NB4 (cell line): ENCODE measurements around the gene SAMD10.

Experiments used
- MYC ChIP-seq: IDR thresholded peaks from 2 replicates; pipeline ENCODE4 v1.6.1; 2011; ENCODE audit warnings: low read depth, low read length
- POLR2A ChIP-seq: IDR thresholded peaks from 2 replicates; pipeline ENCODE4 v1.6.1; 2011; ENCODE audit warnings: mild to moderate bottlenecking; ENCODE audit not compliant: insufficient read length; ENCODE audit errors: extremely low read depth
- TF ChIP-seq, protein P1 (sequence below): IDR thresholded peaks from one replicate; pipeline ENCODE4 v1.5.1; 2012; ENCODE audit warnings: low read depth, low read length
- TF ChIP-seq, protein P2 (sequence below): IDR thresholded peaks from 2 replicates; pipeline ENCODE4 v1.6.1; 2011; ENCODE audit warnings: low read depth, low read length

DNA sequence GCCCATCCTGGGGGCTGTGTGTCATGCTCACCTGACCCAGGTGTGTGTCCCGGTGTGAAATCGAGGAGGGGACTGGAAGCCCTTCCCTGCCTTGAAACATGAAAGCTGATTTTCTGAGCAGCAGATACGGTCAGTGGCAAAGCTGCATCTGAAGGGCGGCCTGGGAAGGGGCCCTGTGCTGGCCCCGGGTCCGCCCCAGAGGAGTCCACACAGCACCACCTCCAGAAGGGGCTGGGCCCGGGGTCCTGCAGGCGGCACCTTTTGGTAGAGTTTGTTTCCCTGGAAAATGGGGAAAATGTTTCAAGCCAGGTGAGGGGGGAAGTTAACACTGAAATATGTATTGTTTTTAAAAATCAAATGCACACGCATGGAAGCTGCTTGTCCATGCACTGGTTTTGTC, 44.0 kb downstream of the SAMD10 start:
- TF ChIP-seq POLR2A: no peak
- TF ChIP-seq, protein P1, sequence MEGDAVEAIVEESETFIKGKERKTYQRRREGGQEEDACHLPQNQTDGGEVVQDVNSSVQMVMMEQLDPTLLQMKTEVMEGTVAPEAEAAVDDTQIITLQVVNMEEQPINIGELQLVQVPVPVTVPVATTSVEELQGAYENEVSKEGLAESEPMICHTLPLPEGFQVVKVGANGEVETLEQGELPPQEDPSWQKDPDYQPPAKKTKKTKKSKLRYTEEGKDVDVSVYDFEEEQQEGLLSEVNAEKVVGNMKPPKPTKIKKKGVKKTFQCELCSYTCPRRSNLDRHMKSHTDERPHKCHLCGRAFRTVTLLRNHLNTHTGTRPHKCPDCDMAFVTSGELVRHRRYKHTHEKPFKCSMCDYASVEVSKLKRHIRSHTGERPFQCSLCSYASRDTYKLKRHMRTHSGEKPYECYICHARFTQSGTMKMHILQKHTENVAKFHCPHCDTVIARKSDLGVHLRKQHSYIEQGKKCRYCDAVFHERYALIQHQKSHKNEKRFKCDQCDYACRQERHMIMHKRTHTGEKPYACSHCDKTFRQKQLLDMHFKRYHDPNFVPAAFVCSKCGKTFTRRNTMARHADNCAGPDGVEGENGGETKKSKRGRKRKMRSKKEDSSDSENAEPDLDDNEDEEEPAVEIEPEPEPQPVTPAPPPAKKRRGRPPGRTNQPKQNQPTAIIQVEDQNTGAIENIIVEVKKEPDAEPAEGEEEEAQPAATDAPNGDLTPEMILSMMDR: no peak
- TF ChIP-seq, protein P2, sequence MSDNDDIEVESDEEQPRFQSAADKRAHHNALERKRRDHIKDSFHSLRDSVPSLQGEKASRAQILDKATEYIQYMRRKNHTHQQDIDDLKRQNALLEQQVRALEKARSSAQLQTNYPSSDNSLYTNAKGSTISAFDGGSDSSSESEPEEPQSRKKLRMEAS: no peak
- no peak for TF ChIP-seq MYC
